SH-SY5Y (cell line): ENCODE data around the gene RSU1.

Experiments used
- GATA2 ChIP-seq: IDR thresholded peaks from 2 replicates; pipeline ENCODE4 v1.6.1; 2011; ENCODE audit warnings: mild to moderate bottlenecking, low read depth, low read length
- GATA3 ChIP-seq: IDR thresholded peaks from 2 replicates; pipeline ENCODE4 v1.6.1; 2011; ENCODE audit warnings: low read depth, mild to moderate bottlenecking, low read length, moderate library complexity

The RSU1 gene

DNA sequence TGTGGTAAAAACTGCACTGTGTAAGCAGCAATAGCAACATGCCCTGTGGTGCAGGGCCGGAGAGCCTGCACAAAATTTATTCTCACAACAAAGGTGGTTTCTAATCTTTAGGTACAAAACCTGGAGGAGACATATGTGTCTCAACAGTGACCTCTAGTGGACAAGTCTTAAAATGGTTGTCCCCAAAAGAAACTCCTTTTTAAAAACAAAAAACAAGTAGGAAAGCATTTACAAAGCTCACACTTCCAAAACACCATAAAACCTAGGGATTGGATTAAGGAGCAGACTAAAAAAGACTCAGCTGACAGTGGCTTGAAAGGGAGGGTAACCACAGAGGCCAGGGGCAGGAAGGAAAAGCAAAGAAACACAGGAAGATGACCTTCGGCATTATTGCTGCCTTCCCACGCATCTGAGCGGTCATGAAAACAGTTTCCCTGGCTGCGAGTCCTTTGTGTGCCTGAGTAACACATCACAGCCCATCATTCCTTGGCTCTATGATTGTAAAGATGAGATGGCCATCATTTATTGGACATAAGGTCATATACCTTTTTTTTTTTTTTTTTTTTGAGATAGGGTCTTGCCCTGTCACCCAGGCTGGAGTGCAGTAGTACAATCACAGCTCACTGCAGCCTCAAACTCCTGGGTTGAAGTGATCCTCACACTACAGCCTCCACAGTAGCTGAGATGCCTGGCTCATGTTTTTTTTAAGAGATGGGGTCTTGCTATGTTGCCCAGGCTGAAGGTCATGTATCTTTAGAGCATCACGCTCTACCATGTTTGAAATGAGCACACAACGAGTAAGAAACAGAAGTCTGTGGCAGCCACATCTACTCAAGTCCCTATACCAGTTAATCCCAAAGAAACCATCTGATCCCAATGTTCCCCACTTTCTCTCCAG, 39.5 kb downstream of the RSU1 start:
- TF ChIP-seq GATA2 (no peak), GATA3 (no peak)

DNA sequence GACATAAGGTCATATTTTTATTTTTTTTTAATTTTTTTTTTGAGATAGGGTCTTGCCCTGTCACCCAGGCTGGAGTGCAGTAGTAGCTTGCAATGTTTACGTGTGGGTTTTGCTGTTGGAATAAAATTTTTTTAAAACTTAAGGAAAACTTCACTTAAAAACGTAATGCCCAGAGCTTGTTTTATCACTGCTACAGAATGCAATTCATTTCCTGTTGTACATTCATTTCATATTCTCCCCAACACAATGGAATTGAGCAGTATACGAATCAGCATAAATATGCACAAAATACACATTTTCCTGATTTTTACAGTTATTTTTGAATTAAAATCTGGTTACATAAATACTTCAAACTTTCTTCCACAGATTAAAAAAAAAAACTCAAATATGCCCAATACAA, 40.3 kb downstream of the RSU1 start:
- no peak for TF ChIP-seq GATA3
- no peak for TF ChIP-seq GATA2

DNA sequence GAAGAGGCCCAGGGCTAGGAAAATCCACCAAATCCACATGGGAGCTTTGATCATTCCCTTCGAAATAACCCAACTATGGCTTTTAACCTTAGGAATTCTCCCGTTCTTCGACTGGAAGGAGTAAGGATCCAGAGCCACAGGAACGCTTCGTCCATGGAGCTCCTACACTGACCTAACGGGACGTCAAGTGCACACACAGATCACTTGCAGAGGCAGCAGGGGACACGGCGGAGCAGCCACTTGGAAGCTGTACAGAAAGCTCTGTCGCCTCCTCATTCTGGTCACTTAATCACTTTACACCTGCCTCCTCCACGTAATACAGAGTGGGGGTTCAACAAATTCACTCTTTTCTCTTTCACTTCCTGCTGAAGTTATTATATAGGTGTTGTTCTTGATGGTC, 43.9 kb downstream of the RSU1 start:
- TF ChIP-seq GATA3 (no peak), GATA2 (no peak)

DNA sequence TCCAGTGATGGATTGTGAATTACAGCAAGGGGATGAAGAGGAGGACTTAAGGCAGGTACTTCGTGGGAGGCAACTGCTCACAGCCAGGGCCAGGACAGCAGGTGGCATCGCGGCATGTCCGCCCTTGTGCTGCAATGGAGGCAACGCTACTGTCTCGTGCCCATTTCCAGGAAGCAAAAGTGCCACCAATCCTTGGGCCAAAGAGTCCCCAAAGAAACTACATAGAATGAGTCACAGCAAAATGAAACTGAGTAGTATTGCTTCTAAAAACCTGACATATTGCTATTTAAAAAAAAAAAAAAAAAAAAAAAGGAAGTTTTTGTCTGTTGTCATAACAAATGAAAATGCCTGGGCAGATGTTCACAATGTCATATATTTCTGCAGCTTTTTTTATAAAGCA, 46.6 kb downstream of the RSU1 start:
- TF ChIP-seq GATA2: no peak
- TF ChIP-seq GATA3: no peak

DNA sequence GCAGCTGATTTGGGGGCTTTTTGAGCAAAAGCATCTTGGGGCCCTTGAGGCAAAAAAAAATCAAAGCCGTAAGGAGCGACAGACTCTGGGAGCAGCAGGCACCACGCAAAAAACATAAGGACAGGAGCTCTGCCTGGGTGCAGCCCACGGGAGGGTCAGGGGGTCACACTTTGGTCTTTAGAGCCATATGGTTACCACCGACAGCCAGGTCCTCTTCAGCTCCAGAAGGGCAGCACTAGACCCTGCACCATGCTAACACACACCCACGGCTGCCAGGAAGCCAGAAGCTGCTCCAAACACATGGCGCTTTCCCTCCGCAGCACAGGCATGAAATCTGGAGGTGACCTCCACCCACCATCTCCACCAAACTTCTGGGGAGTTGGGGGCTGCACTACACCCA, 47.1 kb downstream of the RSU1 start:
- TF ChIP-seq GATA2: no peak
- no peak for TF ChIP-seq GATA3

- no peak for TF ChIP-seq GATA3
- TF ChIP-seq GATA2: no peak
These were observed 47.9 kb downstream of the RSU1 start for GRCh38 chr10:16769331-16769730.

- TF ChIP-seq GATA2: no peak
- no peak for TF ChIP-seq GATA3
These were observed 48.5 kb downstream of the RSU1 start for GRCh38 chr10:16768702-16769101.

- TF ChIP-seq GATA3 (no peak), GATA2 (no peak)
These were observed 51.5 kb downstream of the RSU1 start for GRCh38 chr10:16765509-16766375.

- TF ChIP-seq GATA2 (no peak), GATA3 (no peak)
These were observed 55.9 kb downstream of the RSU1 start for GRCh38 chr10:16761300-16761699.

DNA sequence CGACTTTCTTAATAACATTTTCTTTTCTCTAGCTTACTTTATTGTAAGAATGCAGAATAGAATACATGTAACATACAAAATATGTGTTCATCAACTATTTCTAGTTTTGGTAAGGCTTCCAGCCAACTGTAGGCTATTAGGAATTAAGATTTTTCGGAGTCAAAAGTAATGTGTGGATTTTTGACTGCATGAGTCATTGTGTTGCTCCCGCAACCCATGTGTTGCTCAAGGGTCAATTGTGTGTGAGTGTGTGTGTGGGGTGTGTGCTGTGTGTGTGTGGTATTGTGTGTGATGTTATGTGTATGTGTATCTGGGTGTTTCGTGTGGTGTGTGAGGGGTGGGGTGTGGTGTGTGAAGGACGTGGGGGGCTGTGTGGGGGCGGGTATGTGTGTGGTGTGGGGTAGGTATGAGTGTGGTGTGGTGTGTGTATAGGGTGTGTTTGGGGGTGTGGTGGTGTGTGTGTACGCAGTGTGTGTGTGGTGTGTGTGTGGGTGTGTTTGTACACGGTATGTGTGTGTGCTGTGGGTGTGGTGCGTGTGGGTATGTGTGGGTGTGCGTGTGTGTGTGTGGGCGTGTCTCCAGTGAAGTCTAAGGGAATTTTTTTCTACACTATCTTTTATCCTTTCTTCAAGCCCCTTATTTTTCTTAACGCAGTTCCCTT, 60.5 kb downstream of the RSU1 start:
- no peak for TF ChIP-seq GATA3
- TF ChIP-seq GATA2: no peak

DNA sequence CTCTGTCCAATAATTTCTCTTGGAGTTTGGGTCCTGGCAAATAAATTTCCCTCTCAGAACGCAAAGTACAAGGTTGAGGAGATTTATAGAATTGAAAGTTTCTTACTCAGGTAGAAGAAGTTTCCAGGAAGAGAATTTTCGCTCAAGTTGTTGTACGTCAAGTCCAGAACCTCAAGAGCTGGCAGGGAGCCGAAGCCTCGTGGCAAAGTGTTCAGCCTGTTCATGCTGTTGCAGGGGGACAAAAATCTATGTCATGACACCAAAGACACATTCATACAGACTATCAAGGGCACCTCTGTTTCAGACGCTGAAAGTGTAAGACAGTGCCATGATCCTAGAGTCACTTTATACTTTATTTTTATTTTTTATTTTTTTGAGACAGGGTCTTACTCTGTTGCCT, 62.5 kb downstream of the RSU1 start:
- TF ChIP-seq GATA2 (no peak), GATA3 (no peak)

GRCh38 chr10:16752099-16752498, 65.1 kb downstream of the RSU1 start:
- TF ChIP-seq GATA3 (no peak), GATA2 (no peak)

- TF ChIP-seq GATA2 (no peak), GATA3 (no peak)
These were observed 66.0 kb downstream of the RSU1 start for GRCh38 chr10:16751244-16751643.

DNA sequence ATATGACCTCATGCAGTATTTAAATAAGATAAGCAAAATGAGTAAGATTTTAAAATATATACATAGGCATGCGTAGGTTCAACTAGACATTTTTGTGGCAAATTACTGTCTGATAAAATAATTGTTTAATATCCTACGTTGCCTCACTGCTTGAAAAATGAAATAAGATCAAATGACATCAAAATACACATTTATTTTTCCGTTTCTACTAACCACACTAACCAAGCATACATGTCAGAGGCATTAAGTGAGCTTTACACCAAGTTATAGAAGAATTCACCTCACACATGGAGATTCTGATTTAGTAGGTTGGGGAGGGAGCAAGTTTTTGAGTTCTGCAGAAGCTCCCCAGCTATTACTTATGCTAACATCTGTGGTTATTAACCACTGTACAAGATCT, 66.8 kb downstream of the RSU1 start:
- TF ChIP-seq GATA2 (no peak), GATA3 (no peak)
